Kidney (tissue), 14 donors: ENCODE results near the gene DNHD1. TPM values are rescaled to one million over a fixed set of nuclear protein-coding genes. Genes with fewer than 3 reads are reported as not detected.

ENCODE experiments used
- DNase-seq, 5 donors: peaks; one replicate each; pipeline ENCODE4 v3.0.0-alpha.2; 2013 to 2020
- FAIRE-seq: peaks from 2 replicates; lab custom pipeline; 2012; peaks lifted over from hg19 to GRCh38; lab: Jason Lieb, UNC
- H3K27ac ChIP-seq, 2 donors: one replicate each; pipeline ENCODE4 v1.7.0; 2013; ENCODE audit warnings: low read depth in 2 of 2, low read length in 2 of 2, inconsistent platforms in 1 of 2
- H3K27me3 ChIP-seq: one replicate; pipeline ENCODE4 v1.7.1; 2013; ENCODE audit warnings: low read length, inconsistent platforms; ENCODE audit not compliant: control insufficient read depth, insufficient read depth
- H3K36me3 ChIP-seq, 3 donors: one replicate each; pipeline versions ENCODE4 v1.7.0 to v1.7.1; 2013; ENCODE audit warnings: low read length in 3 of 3, control low read depth in 1 of 3, inconsistent platforms in 1 of 3; ENCODE audit not compliant: insufficient read depth in 3 of 3, control insufficient read depth in 2 of 3
- H3K4me1 ChIP-seq, 3 donors: one replicate each; pipeline versions ENCODE4 v1.7.0 to v1.7.1; 2013; ENCODE audit warnings: low read length in 3 of 3, inconsistent platforms in 1 of 3, low read depth in 1 of 3; ENCODE audit not compliant: control insufficient read depth in 2 of 3, insufficient read depth in 2 of 3
- H3K4me3 ChIP-seq, 3 donors: one replicate each; pipeline versions ENCODE4 v1.7.0 to v1.8.1; 2013; ENCODE audit warnings: low read length in 3 of 3, control low read depth in 1 of 3, inconsistent platforms in 1 of 3
- H3K9ac ChIP-seq, 3 donors: one replicate each; pipeline versions ENCODE4 v1.7.0 to v1.7.1; 2013; ENCODE audit warnings: low read length in 3 of 3, control low read depth in 1 of 3, inconsistent platforms in 1 of 3
- H3K9me3 ChIP-seq, 3 donors: one replicate each; pipeline versions ENCODE4 v1.7.0 to v1.7.1; 2013; ENCODE audit warnings: low read length in 3 of 3, control low read depth in 1 of 3, inconsistent platforms in 1 of 3; ENCODE audit not compliant: control insufficient read depth in 2 of 3, insufficient read depth in 1 of 3
- intact Hi-C: fragments of 100-400 bp; cut with DNase I; formaldehyde crosslinking; loops from one replicate; pipeline ENCODE4 v1.11.1; 2022
- polyA plus RNA-seq: library from polyadenylated mRNA; stranded (reverse); fragments of 350-450 nt; fragmentation: Illumina TruSeq; extraction: RNeasy Lipid Tissue Mini Kit (QIAGEN cat#74804); gene quantifications from one replicate; pipeline ENCODE4 v1.2.3, GENCODE V29; 2014; ENCODE audit warnings: low read depth, low replicate concordance; ENCODE audit not compliant: insufficient read depth
- total RNA-seq: library from RNA; stranded (reverse); fragmentation: NEBNext Ultra II Directional; extraction: Animal tissue kit (Norgen Biotek cat#: 25700); gene quantifications from one replicate; pipeline ENCODE4 v1.2.1, GENCODE V29; 2021
- TF ChIP-seq, protein P1 (sequence below): IDR thresholded peaks from 3 replicates; pipeline ENCODE4 v1.5.1; 2012; ENCODE audit warnings: mild to moderate bottlenecking, moderate library complexity, borderline replicate concordance; ENCODE audit not compliant: insufficient read depth; ENCODE audit errors: extremely low read depth
- donor health status: control.
- donor health status: control.
- donor health status: control.
- donor health status: control.
- donor health status: control.
- donor health status: DM: yes; HTN: yes; CAD: no.
- donor health status: Normal renal cell carcinoma (clear cell type).

DNHD1 gene
- total and polyA plus RNA-seq, 2 donors from 2014 or later: 3.5 to 10.1 TPM

DNA sequence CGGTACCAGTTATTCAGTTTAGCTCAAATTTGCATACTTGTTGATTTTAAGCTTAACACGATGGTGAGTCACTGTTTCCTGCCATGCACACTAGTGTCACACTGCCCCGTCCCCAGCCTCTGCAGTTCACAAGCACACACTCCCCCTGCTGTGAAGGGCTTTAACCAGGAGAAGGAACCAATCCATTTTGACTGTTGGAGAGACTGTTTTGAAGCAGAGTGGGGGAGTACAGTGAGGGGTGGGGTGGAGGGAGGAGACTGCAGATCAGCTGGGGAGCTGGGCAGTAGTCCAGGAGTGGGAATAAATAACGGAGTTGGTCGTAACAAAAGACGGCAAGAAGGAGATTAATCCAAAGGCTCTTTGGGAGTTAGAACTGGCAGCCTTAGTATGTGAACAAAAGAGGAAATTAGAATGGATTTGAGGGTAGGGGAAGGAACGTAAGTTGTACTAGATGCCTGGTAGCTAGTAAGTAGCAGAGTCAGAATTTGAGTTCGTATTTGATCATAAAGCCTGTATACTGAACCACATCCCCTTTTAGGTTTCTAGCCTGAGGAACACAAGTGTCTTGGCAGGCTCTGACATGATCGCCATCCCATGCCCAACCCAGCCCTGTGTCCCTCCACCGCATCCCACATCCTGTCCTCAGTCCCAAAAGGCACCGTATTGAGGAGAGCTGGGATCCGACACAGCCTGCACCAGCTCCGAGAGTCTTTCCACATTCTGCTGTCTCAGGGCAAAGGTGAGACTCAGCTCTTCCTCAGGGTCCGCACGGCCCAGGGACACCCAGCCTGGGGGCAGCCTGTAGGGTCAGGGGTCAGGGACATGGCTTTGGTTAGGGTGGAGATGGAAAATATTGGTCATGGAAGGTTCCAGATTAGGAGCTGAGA is 121.3 kb downstream of the DNHD1 start:
- Histone ChIP-seq H3K27me3 (no peaks in the 10 kb centered on the region), H3K9ac (peak overlapping the region; percentile 54 to 92 (median 90)), H3K36me3 (peaks cover 4 to 15% (median 7%) of the 10 kb centered on the region in 3 donors), H3K9me3 (no peaks in the 10 kb centered on the region), H3K4me1 (peaks cover 0 to 8% (median 3%) of the 10 kb centered on the region in 3 donors), H3K4me3 (peak overlapping the region; percentile 70 to 92 (median 78)), H3K27ac (peak overlapping the region; percentile 81 to 89)
- intact Hi-C loops: no loop called here
- DNase-seq (peak; percentile 67 to 91 (median 71)), FAIRE-seq (no peak)
- TF ChIP-seq, protein P1, sequence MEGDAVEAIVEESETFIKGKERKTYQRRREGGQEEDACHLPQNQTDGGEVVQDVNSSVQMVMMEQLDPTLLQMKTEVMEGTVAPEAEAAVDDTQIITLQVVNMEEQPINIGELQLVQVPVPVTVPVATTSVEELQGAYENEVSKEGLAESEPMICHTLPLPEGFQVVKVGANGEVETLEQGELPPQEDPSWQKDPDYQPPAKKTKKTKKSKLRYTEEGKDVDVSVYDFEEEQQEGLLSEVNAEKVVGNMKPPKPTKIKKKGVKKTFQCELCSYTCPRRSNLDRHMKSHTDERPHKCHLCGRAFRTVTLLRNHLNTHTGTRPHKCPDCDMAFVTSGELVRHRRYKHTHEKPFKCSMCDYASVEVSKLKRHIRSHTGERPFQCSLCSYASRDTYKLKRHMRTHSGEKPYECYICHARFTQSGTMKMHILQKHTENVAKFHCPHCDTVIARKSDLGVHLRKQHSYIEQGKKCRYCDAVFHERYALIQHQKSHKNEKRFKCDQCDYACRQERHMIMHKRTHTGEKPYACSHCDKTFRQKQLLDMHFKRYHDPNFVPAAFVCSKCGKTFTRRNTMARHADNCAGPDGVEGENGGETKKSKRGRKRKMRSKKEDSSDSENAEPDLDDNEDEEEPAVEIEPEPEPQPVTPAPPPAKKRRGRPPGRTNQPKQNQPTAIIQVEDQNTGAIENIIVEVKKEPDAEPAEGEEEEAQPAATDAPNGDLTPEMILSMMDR: peak; percentile 18

- Histone ChIP-seq H3K9ac (peak within 1 kb of the TSS; percentile 54 to 92 (median 90)), H3K27ac (peak within 1 kb of the TSS; percentile 81 to 89), H3K27me3 (no peaks in the 10 kb centered on the region), H3K4me1 (peaks cover 0 to 8% (median 3%) of the 10 kb centered on the region in 3 donors), H3K36me3 (peaks cover 4 to 15% (median 7%) of the 10 kb centered on the region in 3 donors), H3K9me3 (no peaks in the 10 kb centered on the region), H3K4me3 (peak within 1 kb of the TSS; percentile 70 to 92 (median 78))
- DNase-seq (peak; percentile 94 to 98 (median 95)), FAIRE-seq (peak; percentile 92)
- TF ChIP-seq, protein P1: no peak
- intact Hi-C loops: no loop called here
These were observed 122.1 kb downstream of the DNHD1 start, which contains the start of gene TPP1 for GRCh38 chr11:6619004-6619745. Gene TPP1 (minus strand): TSS chr11:6619422. CDS start chr11:6619400, 22 bp downstream.

DNA sequence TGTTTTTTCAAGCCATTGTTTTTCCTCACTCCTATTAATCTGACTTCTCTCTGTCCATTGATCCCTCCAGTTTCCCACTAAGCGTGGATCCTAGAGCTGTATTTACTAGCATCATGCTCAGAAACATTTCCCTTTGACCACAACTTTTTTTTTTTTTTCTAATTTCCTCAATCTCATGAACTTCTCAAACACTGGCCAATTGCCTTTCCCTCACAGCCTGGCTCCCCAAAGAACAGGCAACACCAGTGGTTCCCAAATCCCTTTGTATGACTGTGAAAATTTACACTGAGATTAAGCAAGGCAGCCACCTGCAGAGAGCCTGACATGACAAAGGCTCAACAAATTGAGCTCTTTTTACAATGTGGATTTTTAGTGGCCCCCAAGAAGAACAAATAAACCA is 123.6 kb downstream of the DNHD1 start:
- H3K36me3 ChIP-seq: peaks cover 2 to 5% (median 3%) of the 10 kb centered on the region in 3 donors
- TF ChIP-seq, protein P1: no peak
- H3K9ac ChIP-seq: no peak overlapping the region
- H3K9me3 ChIP-seq: no peaks in the 10 kb centered on the region
- no peak overlapping the region for H3K4me3 ChIP-seq
- DNase-seq: no peak
- no peak for FAIRE-seq
- no peak overlapping the region for H3K27ac ChIP-seq
- intact Hi-C loops: no loop called here
- no peaks in the 10 kb centered on the region for H3K27me3 ChIP-seq
- H3K4me1 ChIP-seq: peaks cover 0 to 8% (median 3%) of the 10 kb centered on the region in 3 donors

Other genes with a start within 250 kb of the DNHD1 start
- not detected for gene CCKBR, start 237.4 kb upstream of the DNHD1 start, total RNA-seq
- not detected for gene CCKBR, start 237.4 kb upstream of the DNHD1 start, polyA plus RNA-seq
- 58.1 TPM for gene CAVIN3, start 176.8 kb upstream of the DNHD1 start, total RNA-seq
- gene CAVIN3, start 176.8 kb upstream of the DNHD1 start, polyA plus RNA-seq: 55.1 TPM
- gene SMPD1, start 106.8 kb upstream of the DNHD1 start, total RNA-seq: 76.0 TPM
- 155 TPM for gene SMPD1, start 106.8 kb upstream of the DNHD1 start, polyA plus RNA-seq
- gene APBB1, start 78.2 kb upstream of the DNHD1 start, total RNA-seq: 43.7 TPM
- 67.2 TPM for gene APBB1, start 78.2 kb upstream of the DNHD1 start, polyA plus RNA-seq
- gene HPX, start 56.3 kb upstream of the DNHD1 start, total RNA-seq: 1.3 TPM
- gene HPX, start 56.3 kb upstream of the DNHD1 start, polyA plus RNA-seq: 0.88 TPM
- 20.8 TPM for gene TRIM3, start 23.3 kb upstream of the DNHD1 start, total RNA-seq
- gene TRIM3, start 23.3 kb upstream of the DNHD1 start, polyA plus RNA-seq: 10.8 TPM
- 45.6 TPM for gene ARFIP2, start 15.9 kb upstream of the DNHD1 start, total RNA-seq
- gene ARFIP2, start 15.9 kb upstream of the DNHD1 start, polyA plus RNA-seq: 62.3 TPM
- gene TIMM10B, start 15.8 kb upstream of the DNHD1 start, total RNA-seq: 44.7 TPM
- gene TIMM10B, start 15.8 kb upstream of the DNHD1 start, polyA plus RNA-seq: 34.6 TPM
- gene RRP8, start 106.3 kb downstream of the DNHD1 start, total RNA-seq: 23.4 TPM
- 29.8 TPM for gene RRP8, start 106.3 kb downstream of the DNHD1 start, polyA plus RNA-seq
- 170 TPM for gene ILK, start 106.5 kb downstream of the DNHD1 start, total RNA-seq
- gene ILK, start 106.5 kb downstream of the DNHD1 start, polyA plus RNA-seq: 149 TPM
- gene TAF10, start 114.9 kb downstream of the DNHD1 start, total RNA-seq: 136 TPM
- gene TAF10, start 114.9 kb downstream of the DNHD1 start, polyA plus RNA-seq: 250 TPM
- 84.2 TPM for gene TPP1, start 122.1 kb downstream of the DNHD1 start, total RNA-seq
- gene TPP1, start 122.1 kb downstream of the DNHD1 start, polyA plus RNA-seq: 115 TPM
- gene DCHS1, start 158.5 kb downstream of the DNHD1 start, total RNA-seq: 17.0 TPM
- gene DCHS1, start 158.5 kb downstream of the DNHD1 start, polyA plus RNA-seq: 2.4 TPM
- gene MRPL17, start 186.1 kb downstream of the DNHD1 start, total RNA-seq: 44.0 TPM
- 121 TPM for gene MRPL17, start 186.1 kb downstream of the DNHD1 start, polyA plus RNA-seq